Fibroblast of the aortic adventitia (primary cell): ENCODE measurements around the gene MAP3K3. TPM values are rescaled to one million over a fixed set of nuclear protein-coding genes. Genes with fewer than 3 reads are reported as not detected.

Source experiments
- DNase-seq: peaks from one replicate; pipeline ENCODE4 v3.0.0-alpha.2; 2010; ENCODE audit warnings: low read depth
- H3K4me3 ChIP-seq: 2 replicates; pipeline ENCODE4 v1.5.1; 2011; ENCODE audit warnings: low read depth, mild to moderate bottlenecking, control low read depth, low read length, moderate library complexity
- CTCF ChIP-seq: IDR thresholded peaks from 2 replicates; pipeline ENCODE4 v1.5.1; 2011; ENCODE audit warnings: mild to moderate bottlenecking, low read length, control low read depth, inconsistent platforms; ENCODE audit not compliant: insufficient read depth
- total RNA-seq: library from RNA; depleted of rRNA; stranded (reverse); fragments of >200 nt; gene quantifications from 2 replicates; pipeline ENCODE4 v1.2.3, GENCODE V29; 2012; ENCODE audit warnings: low replicate concordance

The MAP3K3 gene
- total RNA-seq, 1 donor, result 37.4 TPM

GRCh38 chr17:63600569-63601438 lies 21.4 kb upstream of the MAP3K3 start, which contains the start of gene TACO1:
Gene TACO1, plus strand, starts transcription at chr17:63600895. Its CDS starts 189 bp downstream, at chr17:63601084.
- no peak for TF ChIP-seq CTCF
- peak; percentile 87 for DNase-seq
- peak within 1 kb of the TSS; percentile 92 for H3K4me3 ChIP-seq

GRCh38 chr17:63601439-63602371 lies 20.5 kb upstream of the MAP3K3 start:
- TF ChIP-seq CTCF, result no peak
- peak; percentile 34 for DNase-seq
- peak overlapping the region; percentile 92 for H3K4me3 ChIP-seq

GRCh38 chr17:63609816-63610573 lies 12.2 kb upstream of the MAP3K3 start:
- no peak for DNase-seq
- H3K4me3 ChIP-seq, result no peak overlapping the region

GRCh38 chr17:63610854-63611253 lies 11.4 kb upstream of the MAP3K3 start:
- TF ChIP-seq CTCF, result no peak
- no peak for DNase-seq
- H3K4me3 ChIP-seq, result no peak overlapping the region

More at GRCh38 chr17:63609816-63610573, 12.2 kb upstream of the MAP3K3 start:
- TF ChIP-seq CTCF, result no peak

- H3K4me3 ChIP-seq, result no peak overlapping the region
- TF ChIP-seq CTCF, result no peak
These were observed 10.9 kb upstream of the MAP3K3 start for GRCh38 chr17:63611354-63611753.

GRCh38 chr17:63613663-63614062 lies 8.6 kb upstream of the MAP3K3 start:
- no peak for DNase-seq
- no peak overlapping the region for H3K4me3 ChIP-seq
- TF ChIP-seq CTCF, result no peak

More at GRCh38 chr17:63611354-63611753, 10.9 kb upstream of the MAP3K3 start:
- no peak for DNase-seq
